WTC11 (cell line): Measurements from ENCODE around the gene LRRC1. TPM values are rescaled to one million over a fixed set of nuclear protein-coding genes. Genes with fewer than 3 reads are reported as not detected.

Experiments used
- ATAC-seq: fragments of 200-7000 bp; cut with Tn5 transposase; 2 replicates; pipeline ENCODE4 v1.10.0; 2021; ENCODE audit warnings: mild to moderate bottlenecking, moderate library complexity
- CTCF ChIA-PET: fragments of 300-600 bp; sonication (Branson Sonifier 250); formaldehyde crosslinking; loops from one replicate; lab custom pipeline; 2021; ENCODE audit warnings: antibody characterized with exemption; lab: Charles Lee
- POLR2A ChIA-PET: fragments of 350-600 bp; sonication (Branson Sonifier 250); formaldehyde crosslinking; loops from one replicate; lab custom pipeline; 2021; ENCODE audit warnings: antibody characterized with exemption; lab: Charles Lee
- DNase-seq: peaks from one replicate; pipeline ENCODE4 v3.0.0; 2021; ENCODE audit warnings: low spot score
- H3K27ac Mint-ChIP-seq: 2 replicates; pipeline ENCODE4 v1.8.0; 2021; ENCODE audit warnings: mixed read lengths
- H3K27me3 Mint-ChIP-seq: 2 replicates; pipeline ENCODE4 v1.8.0; 2021; ENCODE audit warnings: low read depth, mild to moderate bottlenecking, moderate library complexity, mixed read lengths
- H3K36me3 Mint-ChIP-seq: 2 replicates; pipeline ENCODE4 v1.8.0; 2021; ENCODE audit warnings: mixed read lengths
- H3K4me1 Mint-ChIP-seq: 2 replicates; pipeline ENCODE4 v1.8.0; 2022; ENCODE audit warnings: mixed read lengths
- H3K4me3 Mint-ChIP-seq: 2 replicates; pipeline ENCODE4 v1.8.0; 2021; ENCODE audit warnings: mild to moderate bottlenecking, moderate library complexity, mixed read lengths
- H3K9me3 Mint-ChIP-seq: 2 replicates; pipeline ENCODE4 v1.8.0; 2021; ENCODE audit warnings: mixed read lengths
- CREB1 ChIP-seq: sonication (generic); formaldehyde crosslinking; IDR thresholded peaks from 2 replicates; pipeline ENCODE4 v1.8.0; 2023; ENCODE audit warnings: mild to moderate bottlenecking, missing genetic modification reagents
- ESRRA ChIP-seq: sonication (generic); formaldehyde crosslinking; IDR thresholded peaks from 2 replicates; pipeline ENCODE4 v1.8.1; 2022; ENCODE audit warnings: mild to moderate bottlenecking, missing genetic modification reagents, borderline replicate concordance
- FOXJ3 ChIP-seq: sonication (generic); formaldehyde crosslinking; IDR thresholded peaks from 2 replicates; pipeline ENCODE4 v1.9.0; 2021; ENCODE audit warnings: missing genetic modification reagents, mild to moderate bottlenecking, borderline replicate concordance
- GRHL2 ChIP-seq: fragments of 250-450 bp; sonication (Bioruptor Pico); IDR thresholded peaks from 2 replicates; pipeline ENCODE4 v1.8.0; 2022; ENCODE audit warnings: mild to moderate bottlenecking, moderate library complexity; ENCODE audit not compliant: insufficient replicate concordance, severe bottlenecking
- NFATC4 ChIP-seq: fragments of 250-450 bp; sonication (Bioruptor Pico); IDR thresholded peaks from 2 replicates; pipeline ENCODE4 v1.9.0; 2021; ENCODE audit warnings: mild to moderate bottlenecking
- RELA ChIP-seq: sonication (generic); formaldehyde crosslinking; IDR thresholded peaks from 2 replicates; pipeline ENCODE4 v1.8.1; 2022; ENCODE audit warnings: missing genetic modification reagents, mild to moderate bottlenecking, borderline replicate concordance
- RORB ChIP-seq: fragments of 250-450 bp; sonication (Bioruptor Pico); IDR thresholded peaks from 2 replicates; pipeline ENCODE4 v1.9.0; 2021; ENCODE audit warnings: mild to moderate bottlenecking
- SMAD3 ChIP-seq: sonication (generic); formaldehyde crosslinking; IDR thresholded peaks from 2 replicates; pipeline ENCODE4 v1.8.0; 2022; ENCODE audit warnings: missing genetic modification reagents, mild to moderate bottlenecking, borderline replicate concordance
- TCF7 ChIP-seq: sonication (generic); formaldehyde crosslinking; IDR thresholded peaks from 2 replicates; pipeline ENCODE4 v1.8.0; 2022; ENCODE audit warnings: mild to moderate bottlenecking, low read depth, missing genetic modification reagents, moderate library complexity
- TEAD1 ChIP-seq: sonication (generic); formaldehyde crosslinking; IDR thresholded peaks from 2 replicates; pipeline ENCODE4 v1.8.0; 2022; ENCODE audit warnings: mild to moderate bottlenecking, missing genetic modification reagents
- TP53 ChIP-seq: sonication (generic); formaldehyde crosslinking; IDR thresholded peaks from 2 replicates; pipeline ENCODE4 v1.8.1; 2023; ENCODE audit warnings: mild to moderate bottlenecking, missing genetic modification reagents
- ZNF121 ChIP-seq: sonication (generic); formaldehyde crosslinking; IDR thresholded peaks from 2 replicates; pipeline ENCODE4 v1.8.0; 2023; ENCODE audit warnings: missing genetic modification reagents
- ZNF138 ChIP-seq: sonication (generic); formaldehyde crosslinking; conservative IDR thresholded peaks from 2 replicates; pipeline ENCODE4 v1.8.1; 2022; ENCODE audit warnings: mild to moderate bottlenecking, moderate library complexity, missing genetic modification reagents
- ZNF219 ChIP-seq: sonication (generic); formaldehyde crosslinking; IDR thresholded peaks from 2 replicates; pipeline ENCODE4 v1.8.0; 2023; ENCODE audit warnings: missing genetic modification reagents, mild to moderate bottlenecking, borderline replicate concordance
- ZNF232 ChIP-seq: sonication (generic); formaldehyde crosslinking; IDR thresholded peaks from 2 replicates; pipeline ENCODE4 v1.8.0; 2022; ENCODE audit warnings: mild to moderate bottlenecking, missing genetic modification reagents
- ZNF317 ChIP-seq: sonication (generic); formaldehyde crosslinking; IDR thresholded peaks from 2 replicates; pipeline ENCODE4 v1.8.1; 2023; ENCODE audit warnings: low read depth, mild to moderate bottlenecking, moderate library complexity, missing genetic modification reagents, borderline replicate concordance
- ZNF396 ChIP-seq: fragments of 250-450 bp; sonication (Bioruptor Pico); IDR thresholded peaks from 2 replicates; pipeline ENCODE4 v1.8.0; 2021; ENCODE audit warnings: mild to moderate bottlenecking, moderate library complexity, borderline replicate concordance
- ZNF416 ChIP-seq: fragments of 250-450 bp; sonication (Bioruptor Pico); IDR thresholded peaks from 2 replicates; pipeline ENCODE4 v1.9.0; 2021; ENCODE audit warnings: mild to moderate bottlenecking, inconsistent platforms
- ZNF423 ChIP-seq: fragments of 250-450 bp; sonication (Bioruptor Pico); IDR thresholded peaks from 2 replicates; pipeline ENCODE4 v2.1.2; 2022; ENCODE audit warnings: mild to moderate bottlenecking, moderate library complexity
- total RNA-seq: library from RNA; stranded (reverse); gene quantifications from 3 replicates; pipeline ENCODE4 v1.2.3, GENCODE V29; 2021
- TF ChIP-seq, protein P1 (sequence below): sonication (generic); formaldehyde crosslinking; IDR thresholded peaks from 2 replicates; pipeline ENCODE4 v1.8.1; 2022; ENCODE audit warnings: mild to moderate bottlenecking, moderate library complexity, missing genetic modification reagents
- TF ChIP-seq, protein P2 (sequence below): fragments of 200-600 bp; IDR thresholded peaks from 2 replicates; pipeline ENCODE4 v1.8.0; 2022; ENCODE audit warnings: antibody characterized with exemption
- TF ChIP-seq, protein P3 (sequence below): sonication (generic); formaldehyde crosslinking; IDR thresholded peaks from 2 replicates; pipeline ENCODE4 v1.8.0; 2022; ENCODE audit warnings: mild to moderate bottlenecking, missing genetic modification reagents
- TF ChIP-seq, protein P4 (sequence below): sonication (generic); formaldehyde crosslinking; IDR thresholded peaks from 2 replicates; pipeline ENCODE4 v1.8.0; 2023; ENCODE audit warnings: missing genetic modification reagents
- TF ChIP-seq, protein P5 (sequence below): sonication (generic); formaldehyde crosslinking; IDR thresholded peaks from 2 replicates; pipeline ENCODE4 v1.8.1; 2022; ENCODE audit warnings: mild to moderate bottlenecking, missing genetic modification reagents, moderate library complexity, borderline replicate concordance
- TF ChIP-seq, protein P6 (sequence below): sonication (generic); formaldehyde crosslinking; conservative IDR thresholded peaks from 2 replicates; pipeline ENCODE4 v1.8.1; 2022; ENCODE audit warnings: mild to moderate bottlenecking, missing genetic modification reagents
- TF ChIP-seq, protein P7 (sequence below): sonication (generic); formaldehyde crosslinking; IDR thresholded peaks from 2 replicates; pipeline ENCODE4 v1.8.0; 2022; ENCODE audit warnings: mild to moderate bottlenecking, missing genetic modification reagents

Gene LRRC1
- total RNA-seq, 1 experiment from 2014 or later = 12.7 TPM

DNA sequence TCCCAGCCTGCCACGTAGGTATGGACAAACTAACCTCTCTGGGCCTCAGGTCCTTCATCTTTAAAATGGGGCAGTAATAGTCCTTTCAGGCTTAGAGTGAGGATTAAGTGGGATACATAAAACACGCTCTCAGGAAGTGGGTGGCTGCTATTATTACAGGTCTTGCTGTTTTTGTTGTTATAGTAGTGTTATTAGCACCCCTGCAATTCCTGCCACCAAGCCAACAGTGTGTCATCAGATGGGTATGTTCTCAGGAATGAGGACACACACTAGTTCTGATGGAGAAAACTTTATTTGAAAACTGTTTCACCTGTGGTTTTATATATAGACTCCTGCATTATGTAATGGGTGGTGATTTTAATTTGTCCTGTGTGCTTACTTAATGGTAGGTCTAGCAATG, 131.7 kb downstream of the LRRC1 start:
- H3K9me3 Mint-ChIP-seq = peaks cover 20% of the 10 kb centered on the region
- H3K36me3 Mint-ChIP-seq = peaks cover 27% of the 10 kb centered on the region
- no peak for ATAC-seq
- H3K27ac Mint-ChIP-seq = no peak overlapping the region
- TF ChIP-seq RORB (CRISPR knock-in tag) = no peak
- TF ChIP-seq, protein P1, sequence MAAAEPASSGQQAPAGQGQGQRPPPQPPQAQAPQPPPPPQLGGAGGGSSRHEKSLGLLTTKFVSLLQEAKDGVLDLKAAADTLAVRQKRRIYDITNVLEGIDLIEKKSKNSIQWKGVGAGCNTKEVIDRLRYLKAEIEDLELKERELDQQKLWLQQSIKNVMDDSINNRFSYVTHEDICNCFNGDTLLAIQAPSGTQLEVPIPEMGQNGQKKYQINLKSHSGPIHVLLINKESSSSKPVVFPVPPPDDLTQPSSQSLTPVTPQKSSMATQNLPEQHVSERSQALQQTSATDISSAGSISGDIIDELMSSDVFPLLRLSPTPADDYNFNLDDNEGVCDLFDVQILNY (CRISPR knock-in tag) = no peak
- TF ChIP-seq, protein P2, sequence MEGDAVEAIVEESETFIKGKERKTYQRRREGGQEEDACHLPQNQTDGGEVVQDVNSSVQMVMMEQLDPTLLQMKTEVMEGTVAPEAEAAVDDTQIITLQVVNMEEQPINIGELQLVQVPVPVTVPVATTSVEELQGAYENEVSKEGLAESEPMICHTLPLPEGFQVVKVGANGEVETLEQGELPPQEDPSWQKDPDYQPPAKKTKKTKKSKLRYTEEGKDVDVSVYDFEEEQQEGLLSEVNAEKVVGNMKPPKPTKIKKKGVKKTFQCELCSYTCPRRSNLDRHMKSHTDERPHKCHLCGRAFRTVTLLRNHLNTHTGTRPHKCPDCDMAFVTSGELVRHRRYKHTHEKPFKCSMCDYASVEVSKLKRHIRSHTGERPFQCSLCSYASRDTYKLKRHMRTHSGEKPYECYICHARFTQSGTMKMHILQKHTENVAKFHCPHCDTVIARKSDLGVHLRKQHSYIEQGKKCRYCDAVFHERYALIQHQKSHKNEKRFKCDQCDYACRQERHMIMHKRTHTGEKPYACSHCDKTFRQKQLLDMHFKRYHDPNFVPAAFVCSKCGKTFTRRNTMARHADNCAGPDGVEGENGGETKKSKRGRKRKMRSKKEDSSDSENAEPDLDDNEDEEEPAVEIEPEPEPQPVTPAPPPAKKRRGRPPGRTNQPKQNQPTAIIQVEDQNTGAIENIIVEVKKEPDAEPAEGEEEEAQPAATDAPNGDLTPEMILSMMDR = no peak
- TF ChIP-seq CREB1 = no peak
- TF ChIP-seq ZNF416 = no peak
- TF ChIP-seq TCF7 = no peak
- TF ChIP-seq, protein P3, sequence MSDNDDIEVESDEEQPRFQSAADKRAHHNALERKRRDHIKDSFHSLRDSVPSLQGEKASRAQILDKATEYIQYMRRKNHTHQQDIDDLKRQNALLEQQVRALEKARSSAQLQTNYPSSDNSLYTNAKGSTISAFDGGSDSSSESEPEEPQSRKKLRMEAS (CRISPR knock-in tag) = no peak
- no peak for TF ChIP-seq ZNF121 (CRISPR knock-in tag)
- no peak for TF ChIP-seq FOXJ3 (CRISPR knock-in tag)
- TF ChIP-seq, protein P4, sequence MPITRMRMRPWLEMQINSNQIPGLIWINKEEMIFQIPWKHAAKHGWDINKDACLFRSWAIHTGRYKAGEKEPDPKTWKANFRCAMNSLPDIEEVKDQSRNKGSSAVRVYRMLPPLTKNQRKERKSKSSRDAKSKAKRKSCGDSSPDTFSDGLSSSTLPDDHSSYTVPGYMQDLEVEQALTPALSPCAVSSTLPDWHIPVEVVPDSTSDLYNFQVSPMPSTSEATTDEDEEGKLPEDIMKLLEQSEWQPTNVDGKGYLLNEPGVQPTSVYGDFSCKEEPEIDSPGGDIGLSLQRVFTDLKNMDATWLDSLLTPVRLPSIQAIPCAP (CRISPR knock-in tag) = no peak
- no peak for TF ChIP-seq RELA (CRISPR knock-in tag)
- no peak for TF ChIP-seq TP53
- no peak for TF ChIP-seq GRHL2
- no peak for TF ChIP-seq SMAD3
- TF ChIP-seq, all 79 proteins: peak for 0
- DNase-seq = no peak
- H3K4me3 Mint-ChIP-seq = no peak overlapping the region
- ChIA-PET CTCF (no interaction called here), POLR2A (no interaction called here)
- H3K4me1 Mint-ChIP-seq = peaks cover 30% of the 10 kb centered on the region
- no peaks in the 10 kb centered on the region for H3K27me3 Mint-ChIP-seq

DNA sequence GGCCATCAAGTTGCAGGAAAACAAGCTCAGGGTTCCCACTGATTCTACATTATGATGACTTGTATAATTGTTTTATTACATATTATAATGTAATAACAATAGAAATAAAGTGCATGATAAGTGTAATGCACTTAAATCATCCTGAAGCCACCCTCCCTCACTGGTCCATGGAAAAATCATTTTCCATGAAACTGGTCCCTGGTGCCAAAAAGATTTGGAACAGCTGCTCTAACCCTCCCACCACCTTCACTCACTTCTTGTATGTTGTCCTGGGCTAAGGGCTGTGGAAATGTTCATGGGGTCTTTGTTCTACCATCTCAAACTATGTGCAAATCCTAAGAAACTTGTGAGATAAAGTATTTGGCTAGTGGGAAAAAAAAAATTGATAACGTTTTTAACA, 133.8 kb downstream of the LRRC1 start:
- Mint-ChIP-seq H3K4me1 (peaks cover 12% of the 10 kb centered on the region), H3K27ac (no peak overlapping the region), H3K4me3 (no peak overlapping the region), H3K27me3 (no peaks in the 10 kb centered on the region), H3K9me3 (peaks cover 20% of the 10 kb centered on the region), H3K36me3 (peaks cover 23% of the 10 kb centered on the region)
- CTCF ChIA-PET = no interaction called here
- ATAC-seq (no peak), DNase-seq (no peak)
- POLR2A ChIA-PET = no interaction called here
- TF ChIP-seq NFATC4 (CRISPR knock-in tag) (no peak), ZNF232 (CRISPR knock-in tag) (no peak), ZNF396 (CRISPR knock-in tag) (no peak), TEAD1 (no peak), SMAD3 (no peak), ZNF138 (CRISPR knock-in tag) (no peak)

DNA sequence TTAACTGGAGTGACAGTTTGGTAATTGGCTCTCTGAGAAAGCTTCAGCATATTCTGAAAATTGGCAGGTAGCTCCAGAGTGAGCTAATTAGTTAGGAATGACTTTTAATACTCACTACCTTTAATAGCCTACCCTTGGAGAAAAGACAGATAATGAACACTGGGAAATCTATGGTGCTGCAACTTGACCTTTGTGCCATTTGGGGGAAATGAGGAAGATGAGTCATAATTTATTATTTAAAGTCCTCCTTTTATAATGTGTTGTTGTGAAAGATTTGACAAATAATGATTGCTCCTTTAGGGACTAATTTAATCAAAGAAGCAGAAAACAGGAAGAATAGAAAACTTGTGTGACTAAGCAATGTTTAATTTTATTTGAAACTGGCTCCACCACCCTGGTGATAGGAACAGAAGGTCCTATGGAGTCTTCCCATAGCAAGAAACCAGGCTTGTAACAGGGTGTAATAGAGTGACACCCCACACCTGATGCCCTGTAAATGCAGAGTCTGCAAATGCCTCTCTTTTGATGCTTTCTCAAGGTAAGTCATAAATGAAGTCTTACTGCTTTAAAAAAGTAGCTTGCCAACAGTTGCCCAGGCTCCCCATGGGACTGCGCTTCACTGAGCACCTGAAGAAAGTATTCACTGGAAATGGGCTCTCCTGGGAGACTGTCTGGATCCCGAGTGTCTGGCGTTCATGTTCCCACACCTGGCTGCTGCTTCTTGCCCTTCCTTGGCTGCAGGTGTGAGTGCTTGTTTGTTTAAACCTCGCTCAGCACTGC, 134.4 kb downstream of the LRRC1 start:
- H3K27ac Mint-ChIP-seq = no peak overlapping the region
- ATAC-seq (no peak), DNase-seq (no peak)
- POLR2A ChIA-PET = no interaction called here
- H3K4me1 Mint-ChIP-seq = peaks cover 11% of the 10 kb centered on the region
- H3K4me3 Mint-ChIP-seq = no peak overlapping the region
- H3K36me3 Mint-ChIP-seq = peaks cover 23% of the 10 kb centered on the region
- H3K27me3 Mint-ChIP-seq = no peaks in the 10 kb centered on the region
- CTCF ChIA-PET = no interaction called here
- H3K9me3 Mint-ChIP-seq = peaks cover 20% of the 10 kb centered on the region
- TF ChIP-seq, protein P5, sequence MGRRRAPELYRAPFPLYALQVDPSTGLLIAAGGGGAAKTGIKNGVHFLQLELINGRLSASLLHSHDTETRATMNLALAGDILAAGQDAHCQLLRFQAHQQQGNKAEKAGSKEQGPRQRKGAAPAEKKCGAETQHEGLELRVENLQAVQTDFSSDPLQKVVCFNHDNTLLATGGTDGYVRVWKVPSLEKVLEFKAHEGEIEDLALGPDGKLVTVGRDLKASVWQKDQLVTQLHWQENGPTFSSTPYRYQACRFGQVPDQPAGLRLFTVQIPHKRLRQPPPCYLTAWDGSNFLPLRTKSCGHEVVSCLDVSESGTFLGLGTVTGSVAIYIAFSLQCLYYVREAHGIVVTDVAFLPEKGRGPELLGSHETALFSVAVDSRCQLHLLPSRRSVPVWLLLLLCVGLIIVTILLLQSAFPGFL = no peak
- TF ChIP-seq ESRRA (CRISPR knock-in tag) = no peak
- TF ChIP-seq ZNF317 (CRISPR knock-in tag) = no peak
- TF ChIP-seq, protein P6, sequence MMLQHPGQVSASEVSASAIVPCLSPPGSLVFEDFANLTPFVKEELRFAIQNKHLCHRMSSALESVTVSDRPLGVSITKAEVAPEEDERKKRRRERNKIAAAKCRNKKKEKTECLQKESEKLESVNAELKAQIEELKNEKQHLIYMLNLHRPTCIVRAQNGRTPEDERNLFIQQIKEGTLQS = no peak
- no peak for TF ChIP-seq ZNF423 (CRISPR knock-in tag)
- TF ChIP-seq SMAD3 = no peak
- TF ChIP-seq TCF7 = no peak
- TF ChIP-seq, protein P7, sequence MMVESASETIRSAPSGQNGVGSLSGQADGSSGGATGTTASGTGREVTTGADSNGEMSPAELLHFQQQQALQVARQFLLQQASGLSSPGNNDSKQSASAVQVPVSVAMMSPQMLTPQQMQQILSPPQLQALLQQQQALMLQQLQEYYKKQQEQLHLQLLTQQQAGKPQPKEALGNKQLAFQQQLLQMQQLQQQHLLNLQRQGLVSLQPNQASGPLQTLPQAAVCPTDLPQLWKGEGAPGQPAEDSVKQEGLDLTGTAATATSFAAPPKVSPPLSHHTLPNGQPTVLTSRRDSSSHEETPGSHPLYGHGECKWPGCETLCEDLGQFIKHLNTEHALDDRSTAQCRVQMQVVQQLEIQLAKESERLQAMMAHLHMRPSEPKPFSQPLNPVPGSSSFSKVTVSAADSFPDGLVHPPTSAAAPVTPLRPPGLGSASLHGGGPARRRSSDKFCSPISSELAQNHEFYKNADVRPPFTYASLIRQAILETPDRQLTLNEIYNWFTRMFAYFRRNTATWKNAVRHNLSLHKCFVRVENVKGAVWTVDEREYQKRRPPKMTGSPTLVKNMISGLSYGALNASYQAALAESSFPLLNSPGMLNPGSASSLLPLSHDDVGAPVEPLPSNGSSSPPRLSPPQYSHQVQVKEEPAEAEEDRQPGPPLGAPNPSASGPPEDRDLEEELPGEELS (CRISPR knock-in tag) = no peak
- TF ChIP-seq ZNF138 (CRISPR knock-in tag) = no peak
- no peak for TF ChIP-seq ZNF219 (CRISPR knock-in tag)
